ENCODE measurements around the gene FBXL12. TPM values are rescaled to one million over a fixed set of nuclear protein-coding genes. Genes with fewer than 3 reads are reported as not detected.

FBXL12 gene
- total and polyA plus RNA-seq, 4 donors = 10.0 to 11.7 (median 10.3) TPM

- Histone ChIP-seq H3K27ac (ENCODE audit: low read depth in 1 of 2, low read length in 2 of 2) (no peak overlapping the region), H3K27me3 (ENCODE audit: control insufficient read depth in 4 of 4, insufficient read depth in 4 of 4, low read length in 3 of 4) (no peaks in the 10 kb centered on the region), H3K9me3 (ENCODE audit: control insufficient read depth in 4 of 4, low read length in 3 of 4) (no peaks in the 10 kb centered on the region), H3K36me3 (ENCODE audit: control insufficient read depth in 4 of 4, insufficient read depth in 3 of 4, low read depth in 1 of 4, low read length in 3 of 4) (no peaks in the 10 kb centered on the region), H3K4me3 (ENCODE audit: low read depth in 1 of 3, low read length in 3 of 3) (no peak overlapping the region), H3K4me1 (ENCODE audit: control insufficient read depth in 4 of 4, insufficient read depth in 4 of 4, low read length in 3 of 4) (no peaks in the 10 kb centered on the region), H3K9ac (ENCODE audit: low read depth in 1 of 2, low read length in 2 of 2) (no peak overlapping the region)
- no peak for DNase-seq (ENCODE audit: low spot score)
- 89% methylated on average over 16 of the region's 16 CpGs for WGBS
- no peak for TF ChIP-seq NR2F2 (IDR thresholded peaks at IDR 0.05)
- TF ChIP-seq, protein P1, sequence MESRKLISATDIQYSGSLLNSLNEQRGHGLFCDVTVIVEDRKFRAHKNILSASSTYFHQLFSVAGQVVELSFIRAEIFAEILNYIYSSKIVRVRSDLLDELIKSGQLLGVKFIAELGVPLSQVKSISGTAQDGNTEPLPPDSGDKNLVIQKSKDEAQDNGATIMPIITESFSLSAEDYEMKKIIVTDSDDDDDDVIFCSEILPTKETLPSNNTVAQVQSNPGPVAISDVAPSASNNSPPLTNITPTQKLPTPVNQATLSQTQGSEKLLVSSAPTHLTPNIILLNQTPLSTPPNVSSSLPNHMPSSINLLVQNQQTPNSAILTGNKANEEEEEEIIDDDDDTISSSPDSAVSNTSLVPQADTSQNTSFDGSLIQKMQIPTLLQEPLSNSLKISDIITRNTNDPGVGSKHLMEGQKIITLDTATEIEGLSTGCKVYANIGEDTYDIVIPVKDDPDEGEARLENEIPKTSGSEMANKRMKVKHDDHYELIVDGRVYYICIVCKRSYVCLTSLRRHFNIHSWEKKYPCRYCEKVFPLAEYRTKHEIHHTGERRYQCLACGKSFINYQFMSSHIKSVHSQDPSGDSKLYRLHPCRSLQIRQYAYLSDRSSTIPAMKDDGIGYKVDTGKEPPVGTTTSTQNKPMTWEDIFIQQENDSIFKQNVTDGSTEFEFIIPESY (IDR thresholded peaks at IDR 0.05) = no peak
- TF ChIP-seq MAX (IDR thresholded peaks at IDR 0.05) = no peak
- TF ChIP-seq TAF1 (conservative IDR thresholded peaks at IDR 0.05) = no peak
- no peak for TF ChIP-seq RAD21 (IDR thresholded peaks at IDR 0.05)
- no peak for TF ChIP-seq CTCF (IDR thresholded peaks at IDR 0.05; ENCODE audit: low read depth, low read length, missing input control)
These were observed 47.0 kb upstream of the FBXL12 start for GRCh38 chr19:9865732-9866501.

DNA sequence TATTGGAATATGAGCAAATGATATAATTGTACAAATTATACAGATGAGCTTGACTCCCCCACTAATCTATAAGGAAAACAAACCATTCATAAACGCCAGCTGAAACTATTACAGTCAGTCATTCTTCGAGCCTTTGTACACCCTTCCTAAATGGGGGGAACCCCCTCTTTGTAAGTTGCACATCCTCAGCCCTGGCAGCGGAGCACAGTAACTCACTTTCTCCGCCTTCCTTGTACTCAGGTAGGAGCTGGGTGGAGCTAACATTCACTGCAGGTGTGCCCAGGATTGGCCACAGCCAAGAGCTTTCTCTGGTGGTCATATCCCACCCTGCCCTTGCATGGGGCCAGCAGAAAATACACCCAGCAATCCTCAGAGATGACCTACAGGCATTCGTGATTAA lies 44.9 kb upstream of the FBXL12 start:
- H3K9ac ChIP-seq (ENCODE audit: low read depth in 1 of 2, low read length in 2 of 2) = no peak overlapping the region
- TF ChIP-seq YY1 (IDR thresholded peaks at IDR 0.05) = no peak
- TF ChIP-seq MAX (IDR thresholded peaks at IDR 0.05) = no peak
- no peak for TF ChIP-seq EGR1 (IDR thresholded peaks at IDR 0.05; ENCODE audit: low read depth in 2 of 2)
- TF ChIP-seq, protein P2, sequence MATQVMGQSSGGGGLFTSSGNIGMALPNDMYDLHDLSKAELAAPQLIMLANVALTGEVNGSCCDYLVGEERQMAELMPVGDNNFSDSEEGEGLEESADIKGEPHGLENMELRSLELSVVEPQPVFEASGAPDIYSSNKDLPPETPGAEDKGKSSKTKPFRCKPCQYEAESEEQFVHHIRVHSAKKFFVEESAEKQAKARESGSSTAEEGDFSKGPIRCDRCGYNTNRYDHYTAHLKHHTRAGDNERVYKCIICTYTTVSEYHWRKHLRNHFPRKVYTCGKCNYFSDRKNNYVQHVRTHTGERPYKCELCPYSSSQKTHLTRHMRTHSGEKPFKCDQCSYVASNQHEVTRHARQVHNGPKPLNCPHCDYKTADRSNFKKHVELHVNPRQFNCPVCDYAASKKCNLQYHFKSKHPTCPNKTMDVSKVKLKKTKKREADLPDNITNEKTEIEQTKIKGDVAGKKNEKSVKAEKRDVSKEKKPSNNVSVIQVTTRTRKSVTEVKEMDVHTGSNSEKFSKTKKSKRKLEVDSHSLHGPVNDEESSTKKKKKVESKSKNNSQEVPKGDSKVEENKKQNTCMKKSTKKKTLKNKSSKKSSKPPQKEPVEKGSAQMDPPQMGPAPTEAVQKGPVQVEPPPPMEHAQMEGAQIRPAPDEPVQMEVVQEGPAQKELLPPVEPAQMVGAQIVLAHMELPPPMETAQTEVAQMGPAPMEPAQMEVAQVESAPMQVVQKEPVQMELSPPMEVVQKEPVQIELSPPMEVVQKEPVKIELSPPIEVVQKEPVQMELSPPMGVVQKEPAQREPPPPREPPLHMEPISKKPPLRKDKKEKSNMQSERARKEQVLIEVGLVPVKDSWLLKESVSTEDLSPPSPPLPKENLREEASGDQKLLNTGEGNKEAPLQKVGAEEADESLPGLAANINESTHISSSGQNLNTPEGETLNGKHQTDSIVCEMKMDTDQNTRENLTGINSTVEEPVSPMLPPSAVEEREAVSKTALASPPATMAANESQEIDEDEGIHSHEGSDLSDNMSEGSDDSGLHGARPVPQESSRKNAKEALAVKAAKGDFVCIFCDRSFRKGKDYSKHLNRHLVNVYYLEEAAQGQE (IDR thresholded peaks at IDR 0.05) = no peak
- TF ChIP-seq JUND (IDR thresholded peaks at IDR 0.05) = no peak
- TF ChIP-seq RXRA (IDR thresholded peaks at IDR 0.05) = no peak
- TF ChIP-seq GABPA (IDR thresholded peaks at IDR 0.05 in 1 of 2, conservative IDR thresholded peaks at IDR 0.05 in 1 of 2) = no peak
- TF ChIP-seq, protein P1 (IDR thresholded peaks at IDR 0.05) = no peak
- no peak for TF ChIP-seq FOXA1 (IDR thresholded peaks at IDR 0.05)
- no peak for TF ChIP-seq CTCF (IDR thresholded peaks at IDR 0.05; ENCODE audit: low read depth, low read length, missing input control)
- no peaks in the 10 kb centered on the region for H3K4me1 ChIP-seq (ENCODE audit: control insufficient read depth in 4 of 4, insufficient read depth in 4 of 4, low read length in 3 of 4)
- H3K9me3 ChIP-seq (ENCODE audit: control insufficient read depth in 4 of 4, low read length in 3 of 4) = no peaks in the 10 kb centered on the region
- H3K27ac ChIP-seq (ENCODE audit: low read depth in 1 of 2, low read length in 2 of 2) = no peak overlapping the region
- H3K27me3 ChIP-seq (ENCODE audit: control insufficient read depth in 4 of 4, insufficient read depth in 4 of 4, low read length in 3 of 4) = no peaks in the 10 kb centered on the region
- H3K36me3 ChIP-seq (ENCODE audit: control insufficient read depth in 4 of 4, insufficient read depth in 3 of 4, low read depth in 1 of 4, low read length in 3 of 4) = no peaks in the 10 kb centered on the region
- H3K4me3 ChIP-seq (ENCODE audit: low read depth in 1 of 3, low read length in 3 of 3) = no peak overlapping the region
- WGBS = 91% methylated on average over 5 of the region's 5 CpGs
- DNase-seq (ENCODE audit: low spot score) = no peak

Measured in liver (tissue), 9 donors.